ENCODE results near the gene LOXHD1.

Gene LOXHD1

DNA sequence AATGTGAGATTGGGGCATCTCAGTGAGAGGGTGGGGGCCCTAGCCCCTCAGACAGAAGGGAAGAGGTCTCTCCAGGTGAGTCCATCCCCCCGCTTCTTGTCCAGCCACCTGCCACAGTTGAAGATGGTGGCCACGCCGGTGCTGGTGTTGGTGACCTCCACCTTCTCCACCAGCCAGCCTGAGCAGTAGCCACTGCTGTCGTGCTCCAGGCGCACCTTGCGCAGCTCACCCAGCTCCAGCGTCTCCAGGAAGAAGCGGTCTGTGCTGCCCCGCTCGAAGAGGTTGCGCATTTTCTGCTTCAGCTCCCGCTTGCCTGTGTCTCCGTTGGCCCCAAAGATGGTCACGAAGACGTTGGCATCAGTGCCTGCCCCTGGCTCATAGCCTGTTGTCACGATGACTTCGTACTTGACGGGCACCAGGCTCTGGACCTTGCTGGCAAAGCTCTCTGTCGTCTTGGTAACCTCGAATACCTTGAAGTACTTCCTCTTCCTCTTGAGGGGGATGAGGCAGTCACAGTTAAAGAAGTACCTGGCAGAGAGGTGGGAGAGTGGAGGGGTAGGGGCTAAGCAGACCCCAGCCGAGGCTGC, 179.5 kb downstream of the LOXHD1 start:
- TF ChIP-seq, protein P1, sequence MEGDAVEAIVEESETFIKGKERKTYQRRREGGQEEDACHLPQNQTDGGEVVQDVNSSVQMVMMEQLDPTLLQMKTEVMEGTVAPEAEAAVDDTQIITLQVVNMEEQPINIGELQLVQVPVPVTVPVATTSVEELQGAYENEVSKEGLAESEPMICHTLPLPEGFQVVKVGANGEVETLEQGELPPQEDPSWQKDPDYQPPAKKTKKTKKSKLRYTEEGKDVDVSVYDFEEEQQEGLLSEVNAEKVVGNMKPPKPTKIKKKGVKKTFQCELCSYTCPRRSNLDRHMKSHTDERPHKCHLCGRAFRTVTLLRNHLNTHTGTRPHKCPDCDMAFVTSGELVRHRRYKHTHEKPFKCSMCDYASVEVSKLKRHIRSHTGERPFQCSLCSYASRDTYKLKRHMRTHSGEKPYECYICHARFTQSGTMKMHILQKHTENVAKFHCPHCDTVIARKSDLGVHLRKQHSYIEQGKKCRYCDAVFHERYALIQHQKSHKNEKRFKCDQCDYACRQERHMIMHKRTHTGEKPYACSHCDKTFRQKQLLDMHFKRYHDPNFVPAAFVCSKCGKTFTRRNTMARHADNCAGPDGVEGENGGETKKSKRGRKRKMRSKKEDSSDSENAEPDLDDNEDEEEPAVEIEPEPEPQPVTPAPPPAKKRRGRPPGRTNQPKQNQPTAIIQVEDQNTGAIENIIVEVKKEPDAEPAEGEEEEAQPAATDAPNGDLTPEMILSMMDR (IDR thresholded peaks at IDR 0.05; ENCODE audit: insufficient read depth, low read length, missing control alignments): no peak
- DNase-seq (ENCODE audit: low read depth, low spot score): no peak
- CTCF ChIA-PET: interaction anchor here (0.9 to 7.0 kb wide), 3 partner anchors 197 to 304 kb away, joined by 3 to 82 read pairs (median 5); a partner anchor contains a TSS
- H3K4me3 ChIP-seq (ENCODE audit: low read depth, low read length): no peak overlapping the region
- POLR2A ChIA-PET: no interaction called here

DNA sequence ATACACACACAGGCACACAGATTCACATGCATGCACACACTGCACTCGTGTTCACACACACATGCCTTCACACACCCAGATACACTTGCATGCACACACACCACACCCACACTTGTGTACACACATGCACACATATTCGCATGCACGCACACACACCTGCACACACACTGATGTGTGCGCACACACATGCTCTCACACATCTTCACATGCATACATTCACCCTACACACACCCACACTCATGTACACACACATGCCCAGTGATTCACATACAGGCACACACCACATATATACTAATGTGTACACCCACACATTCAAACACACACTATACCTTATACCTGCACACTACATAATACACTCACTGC, 181.6 kb downstream of the LOXHD1 start:
- POLR2A ChIA-PET: no interaction called here
- CTCF ChIA-PET: no interaction called here

GRCh38 chr18:46474487-46475389, 182.3 kb downstream of the LOXHD1 start:
- ChIA-PET CTCF (no interaction called here), POLR2A (interaction anchor here (0.6 kb wide), 1 partner anchor 1159 kb away, joined by 3 read pairs; no protein-coding TSS in a partner anchor)
- H3K4me3 ChIP-seq (ENCODE audit: low read depth, low read length): no peak overlapping the region
- no peak for DNase-seq (ENCODE audit: low read depth, low spot score)
- TF ChIP-seq, protein P1 (IDR thresholded peaks at IDR 0.05; ENCODE audit: insufficient read depth, low read length, missing control alignments): no peak

More for the DNA sequence above, 181.6 kb downstream of the LOXHD1 start:
- TF ChIP-seq, protein P1 (IDR thresholded peaks at IDR 0.05; ENCODE audit: insufficient read depth, low read length, missing control alignments): no peak
- no peak for DNase-seq (ENCODE audit: low read depth, low spot score)
- no peak overlapping the region for H3K4me3 ChIP-seq (ENCODE audit: low read depth, low read length)

DNA sequence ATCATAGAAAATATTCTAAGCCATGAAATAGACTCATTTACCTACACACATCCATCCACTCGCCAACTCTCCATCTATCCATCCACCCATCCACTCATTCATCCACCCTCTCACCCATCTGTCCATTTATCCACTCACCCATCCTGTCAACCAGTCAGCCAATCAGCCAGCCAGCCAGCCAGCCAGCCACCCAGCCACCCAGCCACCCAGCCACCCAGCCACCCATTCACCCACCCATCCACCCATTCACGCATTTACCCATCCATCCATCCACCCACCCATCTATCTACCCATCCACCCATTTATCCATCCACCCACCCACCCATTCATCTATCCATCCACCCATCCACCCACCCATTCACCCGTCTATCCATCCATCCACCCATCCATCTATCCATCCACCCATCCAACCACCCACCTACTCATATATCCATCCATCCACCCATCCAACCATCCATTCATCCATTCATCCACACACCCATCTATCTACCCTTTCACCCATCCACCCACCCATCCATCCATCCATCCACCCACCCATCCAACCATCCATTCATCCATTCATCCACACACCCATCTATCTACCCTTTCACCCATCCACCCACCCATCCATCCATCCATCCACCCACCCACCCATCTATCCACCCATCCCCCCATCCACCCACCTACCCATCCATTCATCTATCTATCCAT, 185.1 kb downstream of the LOXHD1 start:
- no peak for DNase-seq (ENCODE audit: low read depth, low spot score)
- POLR2A ChIA-PET: no interaction called here
- H3K4me3 ChIP-seq (ENCODE audit: low read depth, low read length): no peak overlapping the region
- TF ChIP-seq, protein P1 (IDR thresholded peaks at IDR 0.05; ENCODE audit: insufficient read depth, low read length, missing control alignments): no peak
- CTCF ChIA-PET: interaction anchor here (1.5 kb wide), 1 partner anchor 9 kb away, joined by 4 read pairs; no protein-coding TSS in a partner anchor

DNA sequence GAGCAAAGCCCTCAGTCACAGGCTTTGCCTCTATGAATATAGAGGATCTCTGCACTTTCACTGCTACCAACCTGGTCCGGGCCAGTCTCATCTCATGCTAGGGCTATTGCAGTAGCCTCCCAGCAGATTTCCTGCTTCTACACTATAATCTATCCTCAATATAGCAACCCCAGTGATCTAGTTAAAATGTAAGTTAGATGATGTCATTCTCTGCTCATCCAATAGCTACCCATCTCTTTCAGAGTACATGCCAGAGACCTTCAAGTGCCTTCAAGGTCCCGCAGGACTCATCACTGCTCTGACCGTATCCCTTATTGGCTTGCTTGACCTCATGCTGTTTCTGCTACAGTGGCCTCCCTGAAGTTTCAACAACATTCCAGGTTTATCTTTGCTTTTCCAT, 186.3 kb downstream of the LOXHD1 start:
- TF ChIP-seq, protein P1 (IDR thresholded peaks at IDR 0.05; ENCODE audit: insufficient read depth, low read length, missing control alignments): no peak
- POLR2A ChIA-PET: no interaction called here
- H3K4me3 ChIP-seq (ENCODE audit: low read depth, low read length): no peak overlapping the region
- DNase-seq (ENCODE audit: low read depth, low spot score): no peak
- CTCF ChIA-PET: interaction anchor here (1.5 kb wide), 1 partner anchor 10 kb away, joined by 4 read pairs; no protein-coding TSS in a partner anchor
